Peyer's patch (tissue), 4 donors: ENCODE data around the gene BANP.

Source experiments
- CTCF ChIP-seq, 6 experiments: fragments of 450-650 bp in 4 of 6; fragments of 200-600 bp in 2 of 6; sonication (generic) in 1 of 6; IDR thresholded peaks; one replicate each; pipeline ENCODE4 v1.5.1; 2017 to 2019; ENCODE audit warnings: antibody characterized with exemption in 6 of 6, mild to moderate bottlenecking in 3 of 6, moderate library complexity in 1 of 6
- POLR2A ChIP-seq, 2 donors: fragments of 450-650 bp; IDR thresholded peaks; one replicate each; pipeline ENCODE4 v1.5.1; 2017; ENCODE audit warnings: antibody characterized with exemption in 2 of 2, mild to moderate bottlenecking in 2 of 2, moderate library complexity in 2 of 2

GRCh38 chr16:87974178-87974577 lies 22.9 kb downstream of the BANP start:
- TF ChIP-seq CTCF (IDR thresholded peaks at IDR 0.05) = no peak
- no peak for TF ChIP-seq POLR2A (IDR thresholded peaks at IDR 0.05)
